ENCODE data around the gene PRKN. TPM values are rescaled to one million over a fixed set of nuclear protein-coding genes. Genes with fewer than 3 reads are reported as not detected.

The PRKN gene
- total RNA-seq, 1 experiment from 2014 or later = 2.0 TPM

DNA sequence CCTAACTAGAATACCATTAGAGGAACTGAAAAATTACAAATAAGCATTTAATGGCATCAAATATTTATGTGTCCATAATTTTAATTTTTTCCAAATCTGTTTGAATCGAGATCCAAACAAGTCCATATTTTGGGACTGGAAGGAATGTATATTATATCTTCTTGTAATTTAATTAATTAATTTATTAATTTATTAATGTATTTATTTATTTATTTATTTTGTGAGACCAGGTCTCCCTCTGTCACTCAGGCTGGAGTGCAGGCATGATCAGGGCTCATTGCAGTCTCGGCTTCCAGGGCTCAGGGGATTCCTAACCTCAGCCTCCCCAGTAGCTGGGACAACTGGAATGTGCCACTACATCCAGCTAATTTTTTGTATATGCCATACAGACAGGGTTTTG, 453.6 kb downstream of the PRKN start:
- Histone ChIP-seq H2BK15ac (ENCODE audit: low read depth, low read length) (no peak overlapping the region), H2AFZ (ENCODE audit: low read length) (no peak overlapping the region), H3K4me1 (ENCODE audit: insufficient read depth, low read length) (no peaks in the 10 kb centered on the region), H3T11ph (ENCODE audit: low read length) (no peak overlapping the region), H3K79me2 (ENCODE audit: insufficient read depth, low read length) (no peaks in the 10 kb centered on the region), H4K20me1 (ENCODE audit: control insufficient read depth, insufficient read depth, insufficient read length) (no peaks in the 10 kb centered on the region), H3K79me1 (ENCODE audit: insufficient read depth, low read depth, low read length, poor library complexity, severe bottlenecking) (no peaks in the 10 kb centered on the region), H2AK5ac (ENCODE audit: insufficient read length, low read length) (no peak overlapping the region), H3K27ac (ENCODE audit: insufficient read length, low read depth, low read length) (no peak overlapping the region), H3K4ac (ENCODE audit: low read depth, low read length) (no peak overlapping the region), H3K14ac (ENCODE audit: insufficient read depth, low read length) (no peak overlapping the region), H4K5ac (ENCODE audit: insufficient read length, low read depth, low read length) (no peak overlapping the region), H3K23me2 (ENCODE audit: insufficient read length, low read depth, low read length, poor library complexity, severe bottlenecking) (no peaks in the 10 kb centered on the region), H2BK5ac (ENCODE audit: insufficient read length, low read length) (no peak overlapping the region), H3K23ac (ENCODE audit: insufficient read length, low read depth, low read length) (no peak overlapping the region), H3K18ac (ENCODE audit: insufficient read length, low read depth, low read length) (no peak overlapping the region), H2BK20ac (ENCODE audit: low read depth, low read length, poor library complexity, severe bottlenecking) (no peak overlapping the region), H3K27me3 (ENCODE audit: insufficient read depth, low read length) (no peaks in the 10 kb centered on the region), H4K8ac (replicated peaks; ENCODE audit: insufficient read length, low read depth, low read length) (no peak overlapping the region), H3K9me3 (ENCODE audit: control insufficient read depth, low read depth, low read length) (no peaks in the 10 kb centered on the region), H4K91ac (ENCODE audit: insufficient read length, low read depth, low read length) (no peak overlapping the region), H2BK120ac (ENCODE audit: low read depth, low read length, poor library complexity, severe bottlenecking) (no peak overlapping the region), H3K56ac (ENCODE audit: insufficient read length, low read depth, low read length) (no peak overlapping the region), H3K9ac (ENCODE audit: extremely low read depth, insufficient read length, low read length) (no peak overlapping the region), H2BK12ac (ENCODE audit: insufficient read length, low read depth, low read length) (no peak overlapping the region), H3K4me2 (ENCODE audit: insufficient read depth, insufficient read length, low read length) (no peak overlapping the region)
- no peak overlapping the region for H3K4me3 Mint-ChIP-seq
- DNase-seq = no peak
- H3K36me3 Mint-ChIP-seq (ENCODE audit: insufficient read depth in 1 of 3, low read depth in 3 of 3) = no peaks in the 10 kb centered on the region
- no CpG with 5 or more reads among the region's 2 CpGs for WGBS (ENCODE audit: extremely low coverage, insufficient read length, low lambda C conversion rate)
- H3K9me3 Mint-ChIP-seq = no peaks in the 10 kb centered on the region
- TF ChIP-seq, protein P1, sequence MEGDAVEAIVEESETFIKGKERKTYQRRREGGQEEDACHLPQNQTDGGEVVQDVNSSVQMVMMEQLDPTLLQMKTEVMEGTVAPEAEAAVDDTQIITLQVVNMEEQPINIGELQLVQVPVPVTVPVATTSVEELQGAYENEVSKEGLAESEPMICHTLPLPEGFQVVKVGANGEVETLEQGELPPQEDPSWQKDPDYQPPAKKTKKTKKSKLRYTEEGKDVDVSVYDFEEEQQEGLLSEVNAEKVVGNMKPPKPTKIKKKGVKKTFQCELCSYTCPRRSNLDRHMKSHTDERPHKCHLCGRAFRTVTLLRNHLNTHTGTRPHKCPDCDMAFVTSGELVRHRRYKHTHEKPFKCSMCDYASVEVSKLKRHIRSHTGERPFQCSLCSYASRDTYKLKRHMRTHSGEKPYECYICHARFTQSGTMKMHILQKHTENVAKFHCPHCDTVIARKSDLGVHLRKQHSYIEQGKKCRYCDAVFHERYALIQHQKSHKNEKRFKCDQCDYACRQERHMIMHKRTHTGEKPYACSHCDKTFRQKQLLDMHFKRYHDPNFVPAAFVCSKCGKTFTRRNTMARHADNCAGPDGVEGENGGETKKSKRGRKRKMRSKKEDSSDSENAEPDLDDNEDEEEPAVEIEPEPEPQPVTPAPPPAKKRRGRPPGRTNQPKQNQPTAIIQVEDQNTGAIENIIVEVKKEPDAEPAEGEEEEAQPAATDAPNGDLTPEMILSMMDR (conservative IDR thresholded peaks at IDR 0.05) = no peak
- H3K27ac Mint-ChIP-seq = no peak overlapping the region
- no peaks in the 10 kb centered on the region for H3K4me1 Mint-ChIP-seq
- H3K27me3 Mint-ChIP-seq (ENCODE audit: low read depth) = no peaks in the 10 kb centered on the region
